ENCODE measurements around the gene ERI3. TPM values are rescaled to one million over a fixed set of nuclear protein-coding genes. Genes with fewer than 3 reads are reported as not detected.

ERI3 gene
- total RNA-seq, 2 donors from 2014 or later, result 38.0 to 40.4 TPM

GRCh38 chr1:44272992-44273391, 82.1 kb downstream of the ERI3 start:
- Histone ChIP-seq H3K27me3 (no peaks in the 10 kb centered on the region), H3K9me3 (no peaks in the 10 kb centered on the region), H3K4me1 (peaks cover 0 to 25% of the 10 kb centered on the region in 2 donors), H3K27ac (no peak overlapping the region), H3K36me3 (no peaks in the 10 kb centered on the region), H3K4me3 (no peak overlapping the region)
- DNase-seq (ENCODE audit: low spot score), result no peak
- no peak for TF ChIP-seq CTCF (IDR thresholded peaks at IDR 0.05)

GRCh38 chr1:44271646-44272045, 83.4 kb downstream of the ERI3 start:
- TF ChIP-seq CTCF (IDR thresholded peaks at IDR 0.05), result no peak
- Histone ChIP-seq H3K9me3 (no peaks in the 10 kb centered on the region), H3K4me1 (peaks cover 0 to 19% of the 10 kb centered on the region in 2 donors), H3K27me3 (no peaks in the 10 kb centered on the region), H3K4me3 (no peak overlapping the region), H3K36me3 (no peaks in the 10 kb centered on the region), H3K27ac (no peak overlapping the region)
- no peak for DNase-seq (ENCODE audit: low spot score)

GRCh38 chr1:44270686-44271628, 84.1 kb downstream of the ERI3 start:
- no peak for TF ChIP-seq CTCF (IDR thresholded peaks at IDR 0.05)
- H3K4me3 ChIP-seq, result no peak overlapping the region
- no peaks in the 10 kb centered on the region for H3K36me3 ChIP-seq
- no peaks in the 10 kb centered on the region for H3K27me3 ChIP-seq
- no peaks in the 10 kb centered on the region for H3K9me3 ChIP-seq
- H3K4me1 ChIP-seq, result peaks cover 0 to 12% of the 10 kb centered on the region in 2 donors
- no peak for DNase-seq (ENCODE audit: low spot score)
- no peak overlapping the region for H3K27ac ChIP-seq

- H3K36me3 ChIP-seq, result no peaks in the 10 kb centered on the region
- TF ChIP-seq CTCF (IDR thresholded peaks at IDR 0.05), result no peak
- DNase-seq (ENCODE audit: low spot score), result no peak
Measured at GRCh38 chr1:44268054-44268453, 87.0 kb downstream of the ERI3 start.

DNA sequence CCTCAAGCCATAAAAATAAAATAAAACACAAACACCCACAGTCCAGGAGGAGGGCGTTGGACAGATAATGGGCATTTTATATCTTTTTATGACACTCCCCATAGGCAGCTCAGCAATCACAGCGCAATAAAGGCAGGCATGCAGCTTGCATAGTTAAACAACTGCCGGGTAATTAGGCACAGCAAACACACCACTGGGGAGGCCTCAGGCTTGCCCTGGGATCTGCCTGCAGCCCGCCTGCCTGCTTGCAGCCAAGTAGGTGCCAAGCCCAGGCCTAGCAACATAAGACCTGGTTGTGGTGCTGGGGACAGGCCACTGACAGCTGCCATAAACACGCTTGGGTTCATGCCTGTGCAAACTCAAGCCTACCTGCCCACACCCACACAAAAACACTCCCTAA, 87.6 kb downstream of the ERI3 start:
- Histone ChIP-seq H3K36me3 (no peaks in the 10 kb centered on the region), H3K27me3 (no peaks in the 10 kb centered on the region), H3K4me1 (peaks cover 0 to 8% of the 10 kb centered on the region in 2 donors), H3K4me3 (no peak overlapping the region), H3K9me3 (no peaks in the 10 kb centered on the region), H3K27ac (no peak overlapping the region)
- TF ChIP-seq CTCF (IDR thresholded peaks at IDR 0.05), result no peak
- DNase-seq (ENCODE audit: low spot score), result no peak

More at GRCh38 chr1:44268054-44268453, 87.0 kb downstream of the ERI3 start:
- Histone ChIP-seq H3K27me3 (no peaks in the 10 kb centered on the region), H3K4me3 (no peak overlapping the region), H3K27ac (no peak overlapping the region), H3K4me1 (peaks cover 0 to 8% of the 10 kb centered on the region in 2 donors), H3K9me3 (no peaks in the 10 kb centered on the region)

All from right atrium auricular region (tissue), 2 donors.